NOMO-1 (cell line): Measurements from ENCODE around the gene DYRK2.
A peak's percentile ranks its signal among the peaks of the same experiment; 100 is the strongest.

ENCODE experiments used
- DNase-seq, 2 experiments: peaks; one replicate each; lab custom pipeline; 2025; ENCODE audit not compliant: unreplicated experiment in 2 of 2; lab: John Stamatoyannopoulos, UW

The DYRK2 gene

DNA sequence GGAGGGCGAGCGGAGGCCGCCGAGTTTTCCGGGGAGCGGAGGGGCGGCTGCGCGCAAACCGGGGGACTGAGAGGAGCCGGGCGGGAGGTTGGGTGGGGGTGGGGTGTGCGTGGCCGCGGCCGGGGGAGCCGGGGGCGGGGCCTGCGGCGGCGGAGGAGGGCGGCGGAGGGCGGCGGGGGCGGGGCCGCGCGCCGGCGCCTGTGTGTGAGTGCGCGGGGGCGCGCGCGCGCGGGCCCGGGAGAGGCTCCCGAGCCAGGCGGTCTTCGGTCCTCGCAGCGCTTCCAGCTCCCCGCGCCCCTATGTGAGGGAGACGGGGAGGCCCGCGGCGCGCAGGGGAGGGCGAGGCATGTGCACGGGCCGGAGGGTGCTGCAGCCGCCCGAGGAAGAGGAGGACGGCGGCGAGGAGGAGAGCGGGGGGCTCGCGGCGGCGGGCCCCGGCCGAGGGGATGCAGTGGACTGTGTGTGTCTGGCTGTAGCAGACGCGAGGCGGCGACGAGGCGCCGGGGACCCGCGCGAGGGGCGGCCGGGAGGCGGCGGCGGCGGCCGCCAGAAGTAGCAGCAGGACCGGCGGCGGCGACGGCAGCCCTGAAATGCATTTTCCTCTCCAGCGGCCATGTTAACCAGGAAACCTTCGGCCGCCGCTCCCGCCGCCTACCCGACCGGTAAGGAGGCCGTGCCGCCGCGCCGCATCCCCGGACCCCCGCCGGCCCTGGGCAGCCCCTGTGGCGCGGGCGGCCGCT is at the start of gene DYRK2:
Gene DYRK2 (plus strand): TSS at position 225 of the 740 bp plus-strand sequence. CDS start 389 bp downstream, at position 614.
- DNase-seq, result peak; percentile 56 to 59

DNA sequence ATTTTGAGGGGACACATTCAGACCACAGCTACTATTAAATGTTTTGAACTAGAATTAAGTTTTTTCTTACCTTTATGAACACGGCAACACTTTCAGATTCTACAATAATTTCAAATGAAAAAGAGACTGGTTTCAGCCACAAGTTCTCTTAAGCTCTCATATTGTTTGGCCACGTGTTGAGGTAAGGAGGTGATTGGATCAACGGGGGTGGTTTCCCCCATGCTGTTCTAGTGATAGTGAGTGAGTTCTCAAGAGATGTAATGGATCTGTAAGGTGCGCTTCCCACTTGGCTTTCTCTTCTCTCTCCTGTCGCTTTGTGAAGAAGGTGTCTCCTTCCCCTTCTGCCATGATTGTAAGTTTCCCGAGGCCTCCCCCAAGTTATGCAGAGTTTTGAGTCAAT is 48.9 kb upstream of the DYRK2 start:
- DNase-seq, result no peak

DNA sequence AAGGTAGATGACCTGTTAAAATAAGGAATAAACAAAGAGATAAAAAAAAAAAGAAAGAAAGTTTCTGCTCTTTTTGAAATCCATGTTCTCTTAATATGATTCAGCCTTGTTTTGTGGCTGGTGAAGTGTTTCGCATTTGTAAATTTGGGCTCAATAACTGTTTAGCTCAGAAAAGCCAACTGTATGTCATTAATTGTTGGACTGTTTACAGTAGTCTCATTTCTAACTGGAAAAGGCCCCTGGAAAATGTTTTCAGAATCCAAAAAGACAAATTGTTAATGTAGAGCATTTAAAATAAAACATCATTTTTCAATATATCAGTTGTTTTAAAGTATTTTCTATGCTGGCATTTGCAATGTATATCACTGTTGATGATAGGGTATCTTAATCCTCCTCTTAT is 47.4 kb upstream of the DYRK2 start:
- DNase-seq, result no peak

DNA sequence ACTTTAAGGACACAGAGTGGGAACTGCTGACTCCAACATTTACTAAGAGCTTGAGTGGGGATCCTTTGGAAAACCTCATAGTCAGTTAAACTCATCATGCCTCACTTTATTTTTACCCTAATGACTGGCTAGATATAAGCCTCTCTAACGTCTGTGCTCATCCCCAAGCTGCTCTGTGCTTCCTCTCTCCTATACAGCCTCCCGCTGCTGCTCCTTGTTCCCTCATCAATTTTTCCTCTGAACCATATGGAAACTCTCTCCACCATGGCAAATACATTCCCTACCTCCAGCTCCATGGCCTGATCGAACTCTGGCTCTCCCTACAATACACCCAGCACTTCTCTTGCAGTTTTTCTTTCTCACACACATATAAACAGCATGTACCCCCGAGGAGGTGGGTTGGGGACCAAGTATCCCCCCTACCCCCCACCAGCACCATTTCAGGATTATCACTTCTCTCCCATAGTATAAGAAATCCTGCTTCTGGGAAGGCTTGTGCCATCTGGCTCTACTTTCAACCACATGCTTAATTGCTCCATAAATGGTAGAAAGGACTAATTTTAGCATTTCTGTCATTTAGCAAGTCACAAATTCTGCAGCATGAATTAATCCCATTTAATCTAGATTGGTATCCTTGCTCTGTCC is 39.2 kb upstream of the DYRK2 start:
- DNase-seq, result no peak

DNA sequence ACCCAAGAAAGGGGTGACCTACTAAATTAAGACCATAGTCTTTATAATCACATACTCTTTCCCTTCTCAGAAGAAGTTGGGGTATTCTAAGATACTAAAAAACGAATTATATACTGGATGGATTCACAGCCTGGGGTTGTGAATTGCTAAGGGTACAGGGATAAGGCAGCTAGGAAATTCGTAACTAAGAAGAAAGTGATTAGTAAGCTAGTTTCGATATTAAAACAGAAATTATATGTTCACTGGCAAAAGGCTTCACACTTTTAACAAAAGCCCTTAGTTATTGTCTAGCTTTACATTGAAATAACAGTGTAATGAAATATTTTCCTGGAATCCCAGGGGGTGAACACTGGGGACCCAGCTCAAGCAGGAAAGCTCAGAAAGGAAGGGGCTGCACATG is 35.5 kb upstream of the DYRK2 start:
- no peak for DNase-seq

DNA sequence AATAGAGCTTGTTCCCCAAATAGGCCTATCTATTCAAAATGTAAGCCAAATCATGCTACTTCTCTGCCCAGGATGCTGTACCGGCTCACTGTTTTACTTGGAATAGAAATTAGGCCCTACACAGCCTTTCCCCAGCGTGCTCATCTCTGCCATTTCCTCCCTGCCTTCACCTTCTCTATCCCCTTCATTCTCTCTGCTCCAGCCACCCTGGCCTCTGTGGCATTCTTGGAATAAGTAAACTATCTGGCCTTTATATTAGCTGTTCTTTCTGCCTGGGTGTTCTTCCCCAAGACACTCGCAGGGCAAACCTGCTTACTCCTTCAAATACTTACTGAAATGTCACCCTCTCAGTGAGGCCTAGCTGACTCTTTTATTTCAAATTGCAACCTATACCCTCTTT is 30.9 kb upstream of the DYRK2 start:
- DNase-seq, result no peak

DNA sequence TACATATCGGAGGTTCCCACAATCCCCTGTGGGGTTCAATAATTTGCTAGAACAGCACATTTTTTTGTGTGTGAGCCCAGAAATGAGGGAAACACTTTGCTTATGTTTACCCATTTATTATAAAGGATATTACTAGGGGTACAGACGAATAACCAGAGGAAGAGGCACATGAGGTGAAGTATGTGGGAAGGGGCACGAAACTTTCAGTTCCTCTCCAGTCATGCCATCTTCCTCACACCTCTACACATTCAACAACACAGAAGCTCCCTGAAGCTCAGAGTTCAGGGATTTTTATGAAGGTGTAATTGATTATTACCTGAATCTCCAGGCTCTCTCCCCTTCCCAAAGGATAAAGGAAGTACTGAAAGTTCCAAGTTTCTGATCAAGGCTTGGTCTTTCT is 30.2 kb upstream of the DYRK2 start:
- peak in 1 of 2 experiments; percentile 3 for DNase-seq

DNA sequence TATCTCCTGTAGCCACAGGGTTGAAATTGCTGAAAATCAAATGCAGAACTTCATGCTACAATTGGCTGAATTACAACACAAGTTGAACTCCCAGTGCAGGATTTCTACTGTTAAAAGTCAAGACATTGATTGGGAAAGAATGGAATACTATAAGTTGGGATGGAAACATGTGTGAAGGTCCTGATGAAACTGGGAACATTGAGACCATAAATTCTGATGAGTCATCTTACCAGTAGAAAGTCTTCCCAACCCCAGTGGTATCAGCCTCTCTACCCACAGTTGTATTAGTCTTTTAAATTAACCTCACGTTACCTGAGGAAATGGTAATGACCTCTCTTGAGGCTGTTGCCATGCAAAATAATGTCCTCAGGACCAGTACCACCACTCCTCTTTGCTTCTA is 27.4 kb upstream of the DYRK2 start:
- DNase-seq, result no peak

DNA sequence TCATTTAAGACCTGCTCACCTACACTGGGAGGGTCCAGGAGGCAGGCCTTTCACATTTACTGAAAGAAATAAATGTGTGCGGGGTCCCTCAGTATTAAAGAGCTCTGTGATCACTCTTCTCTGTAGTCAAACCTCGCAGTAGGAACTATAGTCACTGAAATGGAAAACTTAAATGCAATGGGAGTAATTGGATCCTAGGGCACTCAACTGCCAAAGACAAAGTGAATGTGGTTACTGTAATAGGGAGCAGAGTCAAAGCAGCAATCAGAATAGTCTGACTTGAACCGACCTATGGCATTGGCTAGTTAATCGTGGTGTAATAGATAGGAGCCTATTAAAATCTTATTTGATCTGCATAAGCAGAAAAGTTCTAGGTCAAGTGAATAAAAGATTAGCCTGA is 26.6 kb upstream of the DYRK2 start:
- no peak for DNase-seq

DNA sequence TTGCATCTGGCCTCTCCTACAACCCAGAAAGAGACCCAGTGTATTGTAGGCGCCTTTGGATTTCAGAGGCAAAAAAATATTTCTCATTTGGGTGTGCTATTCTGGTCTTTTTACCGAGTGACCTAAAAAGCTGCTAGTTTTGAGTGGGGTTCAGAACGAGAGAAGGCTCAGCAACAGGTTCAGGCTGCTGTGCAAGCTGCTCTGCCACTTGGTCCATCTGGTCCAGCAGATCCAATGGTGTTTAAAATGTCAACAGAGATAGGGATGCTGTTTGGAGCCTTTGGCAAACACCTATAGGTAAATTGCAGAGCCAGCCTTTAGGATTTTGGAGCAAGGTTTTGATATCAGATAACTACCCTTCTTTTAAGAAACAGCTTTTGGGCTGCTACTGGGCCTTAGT is 25.3 kb upstream of the DYRK2 start:
- DNase-seq, result no peak

DNA sequence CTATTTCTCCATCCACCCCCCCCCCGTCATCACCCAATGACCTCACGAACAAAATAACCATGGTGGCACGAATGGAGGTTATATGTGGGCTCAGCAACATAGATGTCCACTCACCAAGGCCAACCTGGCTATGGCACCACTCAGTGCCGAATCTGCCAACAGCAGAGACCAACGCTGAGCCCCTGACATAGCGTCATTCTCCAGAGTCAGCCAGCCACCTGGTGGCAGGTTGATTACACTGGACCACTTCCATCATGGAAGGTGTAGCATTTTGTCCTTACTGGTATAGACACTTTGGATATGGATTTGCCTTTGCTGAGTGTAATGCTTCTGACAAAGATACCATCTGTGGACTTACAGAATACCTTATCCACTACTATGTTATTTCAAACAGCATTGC is 24.2 kb upstream of the DYRK2 start:
- DNase-seq, result no peak

DNA sequence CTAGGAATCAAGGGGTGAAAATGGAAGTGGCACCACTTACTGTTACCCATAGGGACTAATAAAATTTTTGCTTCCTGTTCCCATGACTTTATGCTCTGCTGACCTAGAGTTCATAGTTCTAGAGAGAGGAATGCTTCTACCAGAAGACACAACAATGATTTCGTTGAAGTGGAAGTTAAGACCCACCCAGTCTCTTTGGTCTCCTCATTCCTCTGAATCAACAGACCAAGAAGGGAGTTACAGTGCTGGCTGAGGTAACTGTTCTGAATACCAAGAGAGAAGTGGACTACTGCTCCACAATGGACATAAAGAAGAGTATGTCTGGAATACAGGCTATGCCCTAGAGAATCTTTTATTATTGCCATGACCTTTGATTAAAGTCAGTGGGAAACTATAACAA is 23.5 kb upstream of the DYRK2 start:
- no peak for DNase-seq

DNA sequence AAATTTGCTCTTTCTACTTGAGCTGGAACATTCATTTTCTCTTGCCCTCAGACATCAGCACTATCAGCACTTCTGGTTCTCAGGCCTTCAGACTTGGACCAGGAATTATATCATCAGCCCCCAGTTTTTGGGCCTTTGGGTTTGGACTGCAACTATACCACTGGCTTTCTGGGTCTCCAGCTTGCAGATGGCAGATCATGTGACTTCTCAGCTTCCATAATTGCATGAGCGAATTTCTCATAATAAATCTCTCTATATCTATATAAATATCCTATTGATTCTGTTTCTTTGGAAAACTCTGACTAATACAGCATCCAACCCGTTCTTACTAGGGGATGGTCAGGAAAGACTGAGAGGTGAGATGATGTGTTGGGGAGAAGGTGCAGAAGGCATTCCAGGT is 22.4 kb upstream of the DYRK2 start:
- DNase-seq, result no peak

DNA sequence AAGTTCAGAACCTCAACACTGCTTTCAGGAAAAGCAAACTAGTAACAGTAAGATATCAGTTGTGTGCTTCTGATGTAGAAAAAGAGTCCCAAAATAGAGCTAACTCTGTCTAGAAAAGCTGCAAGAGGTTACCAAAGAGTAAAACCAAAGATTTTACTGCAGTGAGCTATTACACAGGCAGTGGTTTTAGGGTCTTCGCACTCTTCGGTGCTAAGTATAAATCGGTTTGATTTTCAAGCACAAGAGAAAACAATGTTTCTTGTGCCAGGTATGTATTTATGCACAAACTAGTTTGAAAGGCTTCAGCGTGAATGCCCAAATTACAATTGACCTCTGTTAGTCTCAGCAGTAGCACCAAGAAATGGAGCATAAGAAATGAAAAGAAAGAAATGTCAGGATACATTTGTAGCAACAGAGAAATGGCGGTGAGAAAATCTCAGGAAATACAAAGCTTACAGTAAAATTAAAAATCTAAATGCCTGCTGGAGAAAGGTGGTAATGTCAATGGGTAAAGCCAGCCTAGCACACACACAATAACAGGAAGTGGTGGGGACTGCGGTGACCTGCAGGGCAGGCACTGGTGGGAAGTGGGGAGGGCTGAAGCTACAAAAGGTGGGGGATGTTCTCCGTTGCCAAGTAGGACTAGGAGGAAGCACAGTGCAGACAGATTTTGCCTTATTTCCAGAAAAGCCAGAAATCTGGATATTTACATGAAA is 18.0 kb upstream of the DYRK2 start:
- peak; percentile 86 for DNase-seq

DNA sequence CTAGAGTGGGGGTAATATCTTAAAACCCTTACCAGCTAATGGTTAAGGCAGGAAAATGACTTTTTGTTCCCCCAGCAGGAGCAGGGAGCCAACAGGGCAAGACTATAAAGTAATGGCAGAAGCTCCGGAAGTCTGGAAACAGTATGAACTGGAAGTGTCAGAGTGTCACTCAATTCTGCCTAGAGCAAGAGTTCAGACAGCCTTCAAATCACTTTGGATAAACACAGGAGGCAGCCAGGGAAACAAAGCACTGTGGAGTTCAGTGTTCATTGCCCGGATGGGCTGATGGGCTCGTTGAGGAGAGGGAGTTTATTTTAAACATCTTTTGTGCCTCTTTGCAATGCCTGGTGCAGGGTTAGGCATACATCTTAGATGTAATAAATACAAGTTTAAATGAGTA is 16.5 kb upstream of the DYRK2 start:
- no peak for DNase-seq

DNA sequence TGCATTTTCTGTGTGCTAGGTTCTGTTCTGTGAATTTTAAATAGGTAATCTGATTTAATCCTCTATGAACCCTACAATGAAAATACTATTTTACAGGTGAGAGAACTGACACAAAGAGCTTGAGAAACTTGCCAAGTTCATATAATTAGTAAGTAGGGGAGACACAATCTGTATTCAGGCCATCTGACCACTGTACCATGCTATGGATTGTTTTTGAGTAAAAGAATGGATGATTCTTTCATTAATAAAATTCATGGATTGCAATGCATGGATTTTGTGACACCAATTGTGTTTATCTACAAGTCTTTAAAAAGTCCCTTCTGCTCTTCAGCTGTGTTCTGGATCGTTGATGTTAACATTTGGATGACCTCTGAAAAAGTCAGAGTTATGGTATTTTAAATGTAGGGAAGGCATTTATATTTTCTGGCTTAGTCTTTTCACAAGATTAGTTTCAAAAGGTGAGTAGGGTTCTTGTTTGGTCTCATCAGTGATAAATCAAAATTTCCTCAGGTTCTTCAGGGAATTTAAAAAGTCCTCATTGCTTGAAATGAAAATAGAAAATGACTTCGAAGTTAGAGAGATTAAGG is 15.4 kb upstream of the DYRK2 start:
- no peak for DNase-seq

DNA sequence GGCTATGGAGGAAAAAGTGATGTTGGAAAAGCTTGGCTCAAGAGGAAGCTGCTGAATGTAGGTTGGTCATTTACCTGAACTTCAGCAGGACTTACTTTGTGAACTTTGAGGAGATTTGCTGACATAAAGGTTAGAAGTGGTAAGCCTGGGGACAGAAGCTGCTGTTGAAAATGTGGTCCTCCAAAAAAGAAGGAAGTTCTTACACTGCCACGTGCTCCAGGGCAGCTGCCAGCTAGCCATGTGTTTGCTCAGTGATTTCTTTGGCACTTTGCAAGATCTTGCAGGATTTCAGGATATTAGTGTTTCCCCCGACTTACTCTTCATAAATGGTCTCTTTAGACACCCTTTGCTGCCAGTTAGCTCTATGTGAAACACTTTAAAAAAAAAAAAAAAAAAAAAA is 14.8 kb upstream of the DYRK2 start:
- DNase-seq, result peak in 1 of 2 experiments; percentile 28

DNA sequence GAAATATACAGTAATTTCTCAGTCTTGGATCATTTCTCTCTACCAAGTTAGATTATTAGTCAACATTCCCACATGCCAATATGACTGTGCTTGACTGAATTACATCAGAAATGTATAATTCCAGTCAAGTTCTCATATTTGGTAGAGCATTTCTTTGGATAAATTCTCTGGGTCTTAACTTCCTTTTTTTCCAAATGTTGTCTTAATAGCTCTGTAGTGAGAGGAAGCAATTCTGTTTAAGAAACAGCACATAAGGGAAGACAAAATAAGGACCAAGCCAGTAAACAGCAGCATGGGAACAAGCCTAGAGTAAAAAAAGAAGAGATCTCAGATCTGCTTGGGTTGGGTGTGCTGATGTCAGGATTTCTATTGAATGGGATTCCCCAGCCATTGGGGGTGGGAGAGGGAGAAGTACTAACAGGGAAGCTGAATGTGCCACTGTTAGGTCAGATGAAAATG is 14.2 kb upstream of the DYRK2 start:
- peak in 1 of 2 experiments; percentile 25 for DNase-seq

DNA sequence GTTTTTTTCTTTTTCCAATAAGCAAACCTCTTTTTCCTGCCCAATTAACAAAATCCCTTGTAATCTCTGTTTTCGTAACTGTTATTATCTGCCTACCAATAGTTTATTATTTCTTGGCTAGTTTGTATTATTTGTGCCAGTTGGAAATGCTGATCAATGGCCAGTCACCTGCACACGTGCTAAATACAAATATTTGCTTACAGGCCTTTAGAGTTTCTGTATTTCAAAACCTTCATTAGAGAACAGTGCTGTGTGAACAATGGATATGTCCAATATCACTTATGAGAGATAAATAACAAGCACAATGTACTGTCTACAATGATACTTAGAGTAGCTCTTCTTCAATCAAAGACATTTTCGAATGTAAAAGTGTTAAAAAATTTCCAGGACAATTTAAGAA is 10.8 kb upstream of the DYRK2 start:
- no peak for DNase-seq

DNA sequence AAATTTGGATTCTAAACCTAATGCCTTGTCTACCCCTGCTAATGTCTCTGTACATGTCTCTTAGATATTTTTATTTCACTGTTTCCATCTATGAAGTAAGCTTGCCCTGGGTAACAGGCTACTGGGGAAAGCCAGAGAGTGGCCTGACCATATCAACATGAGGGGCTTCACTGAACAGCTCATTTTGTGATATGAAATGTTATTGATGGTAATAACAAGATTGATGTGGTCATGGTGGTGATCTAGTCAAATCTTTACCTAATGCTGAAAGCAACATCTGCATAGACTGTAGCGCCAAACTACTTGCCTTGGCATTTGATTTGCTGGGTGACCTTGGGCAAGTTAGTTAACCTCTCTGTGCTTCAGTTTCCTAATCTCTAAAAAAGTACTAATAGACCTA is 9.9 kb upstream of the DYRK2 start:
- no peak for DNase-seq

DNA sequence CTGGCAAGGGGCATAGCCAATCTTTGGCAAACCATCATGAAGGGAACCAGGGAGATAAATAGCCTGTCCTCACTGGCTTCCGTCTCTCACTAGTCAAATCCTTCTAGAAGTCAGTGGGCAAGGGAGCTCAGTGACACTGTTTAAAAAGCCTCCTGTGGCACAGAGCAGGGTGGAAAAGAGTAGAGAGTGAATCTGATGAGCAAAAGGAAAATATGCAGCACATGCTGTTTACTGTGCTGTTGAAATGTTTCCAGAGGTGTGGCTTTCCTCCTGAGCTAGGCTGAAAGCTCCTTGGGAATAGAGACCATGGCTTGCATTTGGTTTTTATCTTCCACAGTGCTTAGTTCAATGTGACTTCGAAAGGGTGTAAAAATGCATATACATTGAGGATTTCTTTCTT is 7.7 kb upstream of the DYRK2 start:
- DNase-seq, result no peak
